ENCODE measurements around the gene UST. TPM values are rescaled to one million over a fixed set of nuclear protein-coding genes. Genes with fewer than 3 reads are reported as not detected.
A peak's percentile ranks its signal among the peaks of the same experiment; 100 is the strongest.

UST gene
- total RNA-seq, 1 experiment from 2014 or later, result 3.9 TPM

GRCh38 chr6:148864941-148865340 is 118.1 kb downstream of the UST start:
- CTCF ChIA-PET, result no interaction called here
- Histone ChIP-seq H3K9me3 (ENCODE audit: low read length) (no peaks in the 10 kb centered on the region), H3F3A (ENCODE audit: low read length, unreplicated experiment) (peaks cover 7% of the 10 kb centered on the region), H3K36me3 (ENCODE audit: low read depth, low read length) (no peaks in the 10 kb centered on the region), H3K79me2 (ENCODE audit: low read length) (peaks cover 4% of the 10 kb centered on the region; the same call in 1 of the 2 replicates), H2AFZ (ENCODE audit: low read length) (no peak overlapping the region), H3K9ac (ENCODE audit: low read length) (no peak overlapping the region), H3K4me2 (ENCODE audit: low read length) (no peak overlapping the region), H3K27me3 (ENCODE audit: low read length) (no peaks in the 10 kb centered on the region), H3K4me1 (ENCODE audit: insufficient read depth, low read length) (peaks cover 23% of the 10 kb centered on the region), H3K4me3 (ENCODE audit: low read length) (no peak overlapping the region), H3K9me2 (replicated peaks; ENCODE audit: low read length) (no peaks in the 10 kb centered on the region), H3K27ac (ENCODE audit: low read length) (no peak overlapping the region), H4K20me1 (ENCODE audit: low read length) (no peaks in the 10 kb centered on the region)
- POLR2A ChIA-PET (ENCODE audit: unreplicated experiment), result no interaction called here
- ATAC-seq, result no peak
- DNase-seq, result no peak
- no peak for TF ChIP-seq CTCF (conservative IDR thresholded peaks at IDR 0.05; ENCODE audit: low read depth, low read length)
- TF ChIP-seq EZH2phosphoT487 (IDR thresholded peaks at IDR 0.05; ENCODE audit: borderline replicate concordance, low read length), result no peak
- no peak for TF ChIP-seq EZH2 (IDR thresholded peaks at IDR 0.05; ENCODE audit: low read length, unreplicated experiment)
- no TSS peak for BruUV-seq (replicated peaks)
- intact Hi-C loops (cut with micrococcal nuclease), result no loop called here

GRCh38 chr6:148866657-148867268 is 119.9 kb downstream of the UST start:
- DNase-seq (no peak), ATAC-seq (no peak)
- peaks cover 33% of the 10 kb centered on the region for H3K4me1 ChIP-seq (ENCODE audit: insufficient read depth, low read length)
- H3K27ac ChIP-seq (ENCODE audit: low read length), result no peak overlapping the region
- H3K9me3 ChIP-seq (ENCODE audit: low read length), result no peaks in the 10 kb centered on the region
- no peaks in the 10 kb centered on the region for H3K9me2 ChIP-seq (replicated peaks; ENCODE audit: low read length)
- H2AFZ ChIP-seq (ENCODE audit: low read length), result no peak overlapping the region
- CTCF ChIA-PET, result interaction anchor here (0.7 kb wide), 1 partner anchor 686 kb away, joined by 3 read pairs; no protein-coding TSS in a partner anchor
- H3K36me3 ChIP-seq (ENCODE audit: low read depth, low read length), result no peaks in the 10 kb centered on the region
- no peaks in the 10 kb centered on the region for H3K27me3 ChIP-seq (ENCODE audit: low read length)
- H3K4me3 ChIP-seq (ENCODE audit: low read length), result no peak overlapping the region
- peaks cover 4% of the 10 kb centered on the region; the same call in 1 of the 2 replicates for H3K79me2 ChIP-seq (ENCODE audit: low read length)
- POLR2A ChIA-PET (ENCODE audit: unreplicated experiment), result no interaction called here
- no TSS peak for BruUV-seq (replicated peaks)
- intact Hi-C loops (cut with micrococcal nuclease), result no loop called here
- H3F3A ChIP-seq (ENCODE audit: low read length, unreplicated experiment), result peaks cover 7% of the 10 kb centered on the region
- H4K20me1 ChIP-seq (ENCODE audit: low read length), result no peaks in the 10 kb centered on the region
- H3K4me2 ChIP-seq (ENCODE audit: low read length), result no peak overlapping the region
- no peak overlapping the region for H3K9ac ChIP-seq (ENCODE audit: low read length)
- no peak for TF ChIP-seq EZH2phosphoT487 (IDR thresholded peaks at IDR 0.05; ENCODE audit: borderline replicate concordance, low read length)
- no peak for TF ChIP-seq EZH2 (IDR thresholded peaks at IDR 0.05; ENCODE audit: low read length, unreplicated experiment)
- no peak for TF ChIP-seq CTCF (conservative IDR thresholded peaks at IDR 0.05; ENCODE audit: low read depth, low read length)

- H3K9ac ChIP-seq (ENCODE audit: low read length), result 0 out of 2 replicates have a peak overlapping the region, but pooled peaks have one; percentile 24
These were observed 121.0 kb downstream of the UST start for GRCh38 chr6:148867862-148868261.

More at GRCh38 chr6:148867862-148868261, 121.0 kb downstream of the UST start:
- DNase-seq (peak; percentile 25), ATAC-seq (peak; percentile 40; the same call in 1 of the 2 replicates)
- Histone ChIP-seq H4K20me1 (ENCODE audit: low read length) (no peaks in the 10 kb centered on the region), H3K4me2 (ENCODE audit: low read length) (peak overlapping the region; percentile 76), H3K4me3 (ENCODE audit: low read length) (0 out of 2 replicates have a peak overlapping the region, but pooled peaks have one; percentile 29), H3K27ac (ENCODE audit: low read length) (peak overlapping the region; percentile 88), H3K36me3 (ENCODE audit: low read depth, low read length) (no peaks in the 10 kb centered on the region), H3K9me2 (replicated peaks; ENCODE audit: low read length) (no peaks in the 10 kb centered on the region), H3F3A (ENCODE audit: low read length, unreplicated experiment) (peaks cover 7% of the 10 kb centered on the region), H3K79me2 (ENCODE audit: low read length) (peaks cover 4% of the 10 kb centered on the region; the same call in 1 of the 2 replicates), H3K27me3 (ENCODE audit: low read length) (no peaks in the 10 kb centered on the region), H3K4me1 (ENCODE audit: insufficient read depth, low read length) (peaks cover 33% of the 10 kb centered on the region), H2AFZ (ENCODE audit: low read length) (no peak overlapping the region), H3K9me3 (ENCODE audit: low read length) (no peaks in the 10 kb centered on the region)
- CTCF ChIA-PET, result no interaction called here
- TF ChIP-seq CTCF (conservative IDR thresholded peaks at IDR 0.05; ENCODE audit: low read depth, low read length) (no peak), EZH2phosphoT487 (IDR thresholded peaks at IDR 0.05; ENCODE audit: borderline replicate concordance, low read length) (no peak), EZH2 (IDR thresholded peaks at IDR 0.05; ENCODE audit: low read length, unreplicated experiment) (no peak)
- no TSS peak for BruUV-seq (replicated peaks)
- intact Hi-C loops (cut with micrococcal nuclease), result loop anchor here (2.0 kb wide), 3 partner anchors 121 to 289 kb away; partner anchors contain the start of gene UST
- POLR2A ChIA-PET (ENCODE audit: unreplicated experiment), result no interaction called here
